Smooth muscle cell (in vitro differentiated cells): Measurements from ENCODE around the gene MYO19. TPM values are rescaled to one million over a fixed set of nuclear protein-coding genes. Genes with fewer than 3 reads are reported as not detected.
"Not testable (repeated sequence)": the region's sequence is repeated elsewhere in the genome, so short reads cannot be mapped to it uniquely, and the experiment has no call there.

Experiments used
- DNase-seq: peaks from one replicate; lab custom pipeline; 2025; ENCODE audit not compliant: unreplicated experiment; lab: John Stamatoyannopoulos, UW
- H2AFZ ChIP-seq: fragments of 200-600 bp; sonication (generic); 2 replicates; pipeline ENCODE4 v1.6.0; 2016; ENCODE audit warnings: antibody characterized with exemption, low read depth, mild to moderate bottlenecking
- H3F3A ChIP-seq: fragments of 200-600 bp; sonication (generic); 2 replicates; pipeline ENCODE4 v1.6.0; 2017; ENCODE audit warnings: antibody characterized with exemption, low read depth
- H3K27ac ChIP-seq: fragments of 200-600 bp; sonication (generic); 2 replicates; pipeline ENCODE4 v1.5.1; 2016; ENCODE audit warnings: low read depth, mild to moderate bottlenecking
- H3K27me3 ChIP-seq: fragments of 200-600 bp; sonication (generic); 2 replicates; pipeline ENCODE4 v1.6.1; 2016; ENCODE audit warnings: low read depth, mild to moderate bottlenecking
- H3K36me3 ChIP-seq: fragments of 200-600 bp; sonication (generic); 2 replicates; pipeline ENCODE4 v1.5.1; 2016; ENCODE audit warnings: low read depth
- H3K4me1 ChIP-seq: fragments of 200-600 bp; sonication (generic); 2 replicates; pipeline ENCODE4 v1.5.1; 2016; ENCODE audit warnings: low read depth
- H3K4me2 ChIP-seq: fragments of 200-600 bp; sonication (generic); 2 replicates; pipeline ENCODE4 v1.6.0; 2016; ENCODE audit warnings: mild to moderate bottlenecking
- H3K4me3 ChIP-seq: fragments of 200-600 bp; sonication (generic); 2 replicates; pipeline ENCODE4 v1.5.1; 2016; ENCODE audit warnings: mild to moderate bottlenecking
- H3K79me2 ChIP-seq: fragments of 200-600 bp; sonication (generic); 2 replicates; pipeline ENCODE4 v1.6.0; 2016; ENCODE audit warnings: low read depth, mild to moderate bottlenecking
- H3K9ac ChIP-seq: fragments of 200-600 bp; sonication (generic); 2 replicates; pipeline ENCODE4 v1.6.0; 2016; ENCODE audit warnings: low read depth
- H3K9me3 ChIP-seq: fragments of 200-600 bp; sonication (generic); replicated peaks from 2 replicates; pipeline ENCODE4 v1.5.1; 2016; ENCODE audit warnings: low read depth
- H4K20me1 ChIP-seq: fragments of 200-600 bp; sonication (generic); 2 replicates; pipeline ENCODE4 v1.6.0; 2016; ENCODE audit warnings: low read depth
- CTCF ChIP-seq: fragments of 200-600 bp; sonication (generic); IDR thresholded peaks from 2 replicates; pipeline ENCODE4 v1.5.1; 2017; ENCODE audit warnings: borderline replicate concordance, mild to moderate bottlenecking, antibody characterized with exemption; ENCODE audit not compliant: insufficient read depth, poor library complexity, severe bottlenecking
- WGBS: methylation state at CpG from one replicate; pipeline ENCODE4 v1.1.7; 2016; ENCODE audit warnings: low lambda C conversion rate; 5-methylcytosine and 5-hydroxymethylcytosine counted together
- polyA plus RNA-seq: library from polyadenylated mRNA; unstranded; fragments of >200 nt; fragmentation: Nextera tagmentation; extraction: Ambion mirVana; gene quantifications from 2 replicates; pipeline ENCODE4 v1.2.1, GENCODE V29; 2016
- total RNA-seq: library from RNA; depleted of rRNA; stranded (reverse); fragments of >200 nt; gene quantifications from 2 replicates; pipeline ENCODE4 v1.2.3, GENCODE V29; 2014

Gene MYO19
- total and polyA plus RNA-seq, 2 experiments from 2014 or later = 20.4 to 34.8 TPM

- H3K4me3 ChIP-seq = no peak overlapping the region
- peaks cover 12% of the 10 kb centered on the region for H4K20me1 ChIP-seq
- no peak overlapping the region for H3K27ac ChIP-seq
- no peak overlapping the region for H3K4me2 ChIP-seq
- peaks cover 32% of the 10 kb centered on the region for H3K79me2 ChIP-seq
- no peak overlapping the region for H2AFZ ChIP-seq
- H3K36me3 ChIP-seq = no peaks in the 10 kb centered on the region
- TF ChIP-seq CTCF = no peak
- 91% methylated on average over 8 of the region's 8 CpGs for WGBS
- H3F3A ChIP-seq = peaks cover 3% of the 10 kb centered on the region
- no peak for DNase-seq
- no peaks in the 10 kb centered on the region for H3K9me3 ChIP-seq
- peaks cover 18% of the 10 kb centered on the region for H3K27me3 ChIP-seq
- no peak overlapping the region for H3K9ac ChIP-seq
- H3K4me1 ChIP-seq = peaks cover 12% of the 10 kb centered on the region
These were observed 49.6 kb downstream of the MYO19 start for GRCh38 chr17:36485027-36485426.

GRCh38 chr17:36484021-36484420, 50.6 kb downstream of the MYO19 start:
- WGBS = 93% methylated on average over 7 of the region's 7 CpGs
- H3K27ac ChIP-seq, H3K9me3 ChIP-seq, H3K9ac ChIP-seq, DNase-seq, H3K4me3 ChIP-seq, H3K4me2 ChIP-seq, H3K36me3 ChIP-seq, H3F3A ChIP-seq, H2AFZ ChIP-seq, H4K20me1 ChIP-seq: not testable (repeated sequence)
- peaks cover 25% of the 10 kb centered on the region for H3K27me3 ChIP-seq
- peaks cover 12% of the 10 kb centered on the region for H3K4me1 ChIP-seq
- H3K79me2 ChIP-seq = peaks cover 22% of the 10 kb centered on the region

- DNase-seq = peak; percentile 69
- Histone ChIP-seq H3K9ac (no peak overlapping the region), H2AFZ (peak overlapping the region; percentile 82), H3F3A (peaks cover 3% of the 10 kb centered on the region), H3K27ac (no peak overlapping the region), H3K27me3 (peaks cover 32% of the 10 kb centered on the region), H4K20me1 (peaks cover 3% of the 10 kb centered on the region), H3K4me3 (peak overlapping the region; percentile 45), H3K9me3 (no peaks in the 10 kb centered on the region), H3K4me2 (peak overlapping the region; percentile 84), H3K79me2 (peaks cover 10% of the 10 kb centered on the region), H3K4me1 (peaks cover 12% of the 10 kb centered on the region), H3K36me3 (no peaks in the 10 kb centered on the region)
- peak; percentile 85 for TF ChIP-seq CTCF
- 11% methylated on average over 72 of the region's 79 CpGs for WGBS
These were observed 51.8 kb downstream of the MYO19 start for GRCh38 chr17:36482611-36483504.

- H3K4me1 ChIP-seq = peaks cover 5% of the 10 kb centered on the region
These were observed 52.8 kb downstream of the MYO19 start for GRCh38 chr17:36481829-36482228.

More at GRCh38 chr17:36481829-36482228, 52.8 kb downstream of the MYO19 start:
- H3K9ac ChIP-seq = no peak overlapping the region
- no peak overlapping the region for H3K4me2 ChIP-seq
- no peak for DNase-seq
- no peak for TF ChIP-seq CTCF
- peaks cover 41% of the 10 kb centered on the region for H3K27me3 ChIP-seq
- no peak overlapping the region for H2AFZ ChIP-seq
- peaks cover under 1% of the 10 kb centered on the region for H3K79me2 ChIP-seq
- H3K9me3 ChIP-seq = no peaks in the 10 kb centered on the region
- 80% methylated on average over 7 of the region's 7 CpGs for WGBS
- no peaks in the 10 kb centered on the region for H3F3A ChIP-seq
- no peak overlapping the region for H3K27ac ChIP-seq
- no peaks in the 10 kb centered on the region for H3K36me3 ChIP-seq
- H3K4me3 ChIP-seq = no peak overlapping the region
- no peaks in the 10 kb centered on the region for H4K20me1 ChIP-seq
